AG08396 (cell line): ENCODE data around the gene EFCC1.

Experiments
- DNase-seq: peaks from one replicate; pipeline ENCODE4 v3.0.0; 2012; ENCODE audit warnings: low spot score, mixed read lengths

The EFCC1 gene

GRCh38 chr3:128994581-128995546 is 6.2 kb upstream of the EFCC1 start:
- no peak for DNase-seq

- no peak for DNase-seq
Measured at GRCh38 chr3:128995737-128996136, 5.4 kb upstream of the EFCC1 start.

- no peak for DNase-seq
Measured at GRCh38 chr3:128996200-128996599, 4.9 kb upstream of the EFCC1 start.

DNA sequence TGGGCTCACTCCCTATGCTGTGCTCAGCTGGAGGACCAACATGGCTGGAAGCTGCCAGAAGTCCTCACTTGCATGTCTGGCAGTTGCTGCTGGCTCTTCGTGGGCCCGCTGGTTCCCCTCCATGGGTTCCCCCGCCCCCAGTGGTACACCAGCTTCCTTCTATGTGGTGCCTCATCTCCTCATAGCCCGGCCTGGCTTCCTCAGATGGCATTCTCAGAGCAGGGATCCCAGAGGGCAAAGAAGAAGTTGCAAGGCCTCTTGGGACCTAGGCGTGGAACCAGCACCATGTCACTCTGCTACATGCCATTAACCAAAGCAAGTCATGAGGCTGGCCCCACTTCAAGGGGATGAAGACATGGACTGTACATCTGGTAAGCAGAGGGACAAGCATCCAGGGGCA is 4.4 kb upstream of the EFCC1 start:
- no peak for DNase-seq

GRCh38 chr3:128997486-128998133 is 3.5 kb upstream of the EFCC1 start:
- DNase-seq = no peak

DNA sequence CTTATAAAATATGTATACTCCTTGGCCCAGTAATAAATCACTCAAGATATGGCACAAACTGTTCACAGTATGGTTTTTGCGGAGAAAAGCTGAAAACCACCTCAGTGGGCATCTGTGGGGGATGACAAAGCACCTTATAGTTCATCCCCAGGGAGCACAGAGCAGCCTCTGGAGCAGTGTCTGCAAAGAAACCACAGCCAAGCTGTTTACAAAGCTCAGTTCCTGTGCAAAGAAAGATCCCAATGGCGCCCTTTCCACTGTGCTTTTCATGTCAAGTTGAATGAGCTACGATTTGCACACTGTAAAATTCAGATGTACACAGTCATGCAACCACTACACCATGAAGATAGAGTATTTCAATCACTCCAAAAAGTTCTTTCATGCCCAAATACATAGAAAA is 2.5 kb upstream of the EFCC1 start:
- no peak for DNase-seq

DNA sequence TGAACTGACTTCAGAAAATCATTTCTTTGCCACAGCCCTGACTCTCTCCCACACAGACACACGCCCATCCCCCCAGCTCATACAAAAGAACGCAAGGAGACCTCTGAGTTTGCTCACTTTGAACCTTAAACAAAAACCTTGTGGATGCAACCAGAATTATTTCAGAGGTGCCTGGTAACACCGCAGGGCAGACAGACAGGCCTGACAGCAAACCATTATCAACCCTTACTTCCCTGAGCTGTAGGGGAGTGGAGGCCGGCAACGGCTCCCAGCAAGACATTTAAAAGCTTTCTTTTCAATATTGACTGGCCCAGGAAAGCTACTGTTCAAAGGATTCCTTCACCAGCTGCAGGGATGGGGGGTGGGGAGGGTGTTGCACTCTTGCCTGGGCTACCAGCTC is 2.0 kb upstream of the EFCC1 start:
- DNase-seq = no peak

GRCh38 chr3:129000742-129001100 is 383 bp upstream of the EFCC1 start:
- no peak for DNase-seq

GRCh38 chr3:129001806-129002572 is 885 bp downstream of the EFCC1 start:
- DNase-seq = no peak

- DNase-seq = no peak
Measured at GRCh38 chr3:129002573-129003569, 1.8 kb downstream of the EFCC1 start.

DNA sequence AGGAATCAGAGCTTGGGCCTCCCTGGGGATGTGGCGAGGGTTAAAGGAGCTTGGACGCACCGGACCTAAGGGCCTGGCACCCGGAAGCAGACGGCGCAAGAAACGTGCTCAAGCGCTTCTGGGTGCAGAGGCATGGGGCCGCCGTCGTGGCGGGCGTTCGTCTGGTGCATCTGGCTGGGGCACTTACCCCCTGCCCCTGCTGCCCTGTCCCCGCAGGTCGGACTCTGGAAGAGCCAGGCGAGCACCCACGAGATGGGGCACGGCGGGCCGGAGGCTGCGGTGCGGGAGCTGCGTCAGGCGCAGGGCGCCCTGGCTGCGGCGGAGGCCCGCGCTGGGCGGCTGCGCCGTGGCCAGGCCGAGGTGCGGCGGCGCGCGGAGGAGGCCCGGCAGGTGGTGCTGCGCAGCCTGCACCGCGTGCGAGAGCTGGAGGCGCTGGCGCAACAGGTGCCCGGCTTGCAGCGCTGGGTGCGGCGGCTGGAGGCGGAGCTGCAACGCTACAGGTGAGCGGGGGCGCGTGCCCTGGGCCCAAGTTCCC is 2.5 kb downstream of the EFCC1 start:
- no peak for DNase-seq

DNA sequence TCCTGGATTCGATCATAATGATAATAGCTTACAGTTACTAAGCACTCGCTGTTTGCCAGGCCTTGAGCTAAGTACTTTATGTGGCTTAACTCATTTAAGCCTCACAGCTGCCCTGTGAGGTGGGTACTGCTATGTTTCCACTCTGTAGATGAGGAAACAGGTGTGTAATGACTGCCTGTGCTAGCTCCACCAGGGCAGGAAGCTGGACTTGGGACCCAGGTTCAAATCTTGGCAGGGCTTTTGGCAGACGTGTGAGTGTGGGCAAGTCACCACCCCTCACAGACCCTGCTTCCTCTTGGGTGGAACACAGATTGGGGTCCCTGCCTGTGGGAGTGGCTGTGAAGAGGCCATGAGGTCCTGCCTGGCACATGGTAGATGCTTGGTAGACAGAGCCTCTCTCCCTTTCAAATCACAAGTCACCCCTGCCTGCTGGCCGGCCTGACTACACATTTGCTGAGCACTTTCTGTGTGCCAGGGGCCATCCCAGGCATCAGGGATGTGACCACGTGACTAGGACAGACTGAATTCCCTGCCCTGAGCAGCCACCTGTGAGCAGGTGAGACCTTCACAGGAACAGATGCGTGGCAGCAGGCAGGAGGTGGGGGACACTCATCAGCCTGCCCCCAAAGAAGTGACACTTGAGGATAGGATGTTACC is 3.7 kb downstream of the EFCC1 start:
- DNase-seq = no peak

- peak; percentile 66 for DNase-seq
Measured at GRCh38 chr3:129005526-129006303, 4.6 kb downstream of the EFCC1 start.

DNA sequence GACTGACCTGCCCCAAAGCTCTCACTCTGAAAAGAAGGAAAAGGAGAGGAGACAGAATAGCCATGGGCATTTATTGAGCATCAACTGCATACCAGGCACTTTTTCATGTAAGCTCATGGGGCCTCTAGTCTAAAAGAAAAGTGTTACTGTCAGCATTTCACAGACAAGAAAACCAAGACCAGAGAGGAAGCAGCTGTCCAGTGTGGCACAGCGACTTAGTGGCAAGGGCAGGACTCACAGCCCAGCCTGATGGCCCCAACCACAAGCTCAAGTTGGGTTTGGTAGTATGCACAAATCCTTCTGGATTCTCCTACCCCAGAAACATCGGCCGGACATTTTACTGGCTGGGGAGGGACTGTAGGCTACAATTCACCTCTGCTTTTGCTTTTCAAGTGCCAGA is 5.8 kb downstream of the EFCC1 start:
- DNase-seq = no peak

DNA sequence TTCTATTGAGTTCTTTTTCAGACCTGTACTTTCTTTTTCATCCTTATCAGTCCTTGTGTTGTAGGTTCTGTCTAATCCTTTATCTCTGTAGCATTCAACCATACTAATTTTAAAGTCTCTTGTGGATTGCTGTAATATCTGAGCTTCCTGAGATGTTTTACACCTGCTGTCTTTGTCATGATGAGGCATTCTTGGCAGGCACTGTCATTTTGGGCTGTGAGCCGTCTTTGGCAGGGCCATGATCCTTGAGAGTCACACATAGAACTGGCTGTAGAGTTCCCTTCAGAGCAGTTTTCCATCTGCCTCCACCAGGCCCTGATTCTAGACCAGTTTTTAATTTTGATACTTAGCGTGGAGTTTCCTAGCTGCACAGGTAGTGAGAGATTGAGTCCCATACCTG is 6.7 kb downstream of the EFCC1 start:
- no peak for DNase-seq

GRCh38 chr3:129009266-129009665 is 8.2 kb downstream of the EFCC1 start:
- no peak for DNase-seq

- no peak for DNase-seq
Measured at GRCh38 chr3:129010310-129010956, 9.3 kb downstream of the EFCC1 start.

GRCh38 chr3:129013491-129013891 is 12.4 kb downstream of the EFCC1 start:
- DNase-seq = no peak

GRCh38 chr3:129014148-129014547 is 13.0 kb downstream of the EFCC1 start:
- no peak for DNase-seq
